Cerebellar cortex (tissue), 1 donor: ENCODE results near the gene STUB1.

ENCODE experiments used
- DNase-seq: peaks from one replicate; pipeline ENCODE4 v3.0.0-alpha.2; 2015; ENCODE audit warnings: low spot score

STUB1 gene

GRCh38 chr16:694863-695354 lies 14.7 kb downstream of the STUB1 start:
- DNase-seq: no peak

- DNase-seq: no peak
Observed at GRCh38 chr16:695355-696089, 15.3 kb downstream of the STUB1 start.

- no peak for DNase-seq
Observed at GRCh38 chr16:698911-699671, 18.9 kb downstream of the STUB1 start.

GRCh38 chr16:700684-701584 lies 20.7 kb downstream of the STUB1 start:
- DNase-seq: no peak

GRCh38 chr16:702341-702740 lies 22.1 kb downstream of the STUB1 start:
- DNase-seq: no peak

GRCh38 chr16:703406-703805 lies 23.2 kb downstream of the STUB1 start:
- DNase-seq: no peak

GRCh38 chr16:704047-704446 lies 23.8 kb downstream of the STUB1 start:
- no peak for DNase-seq

- peak; percentile 77 for DNase-seq
Observed at GRCh38 chr16:704552-705380, 24.6 kb downstream of the STUB1 start.

GRCh38 chr16:705431-706188 lies 25.4 kb downstream of the STUB1 start, which contains the start of gene FBXL16:
Gene FBXL16, minus strand, starts transcription at chr16:705801. Its CDS starts 8,396 bp downstream, at chr16:697405.
- DNase-seq: no peak

GRCh38 chr16:706189-707061 lies 26.2 kb downstream of the STUB1 start:
- DNase-seq: peak; percentile 56

GRCh38 chr16:707062-707538 lies 26.9 kb downstream of the STUB1 start:
- no peak for DNase-seq

GRCh38 chr16:708019-708418 lies 27.8 kb downstream of the STUB1 start:
- no peak for DNase-seq

GRCh38 chr16:708959-709358 lies 28.7 kb downstream of the STUB1 start:
- no peak for DNase-seq

- peak; percentile 98 for DNase-seq
Observed at GRCh38 chr16:709566-710499, 29.6 kb downstream of the STUB1 start.

- no peak for DNase-seq
Observed at GRCh38 chr16:710500-711075, 30.4 kb downstream of the STUB1 start.

GRCh38 chr16:711084-711483 lies 30.9 kb downstream of the STUB1 start:
- DNase-seq: no peak

GRCh38 chr16:711548-712320 lies 31.5 kb downstream of the STUB1 start:
- peak; percentile 78 for DNase-seq
